Adipose tissue (tissue), 3 donors: Measurements from ENCODE around the gene PCDHGC5. TPM values are rescaled to one million over a fixed set of nuclear protein-coding genes. Genes with fewer than 3 reads are reported as not detected.

ENCODE experiments used
- H3K27ac ChIP-seq: one replicate; pipeline ENCODE4 v1.5.1; 2013; ENCODE audit warnings: low read depth, low read length
- WGBS, 3 donors: extraction: QIAGEN DNeasy Blood & Tissue Kit; methylation state at CpG; one replicate each; pipeline ENCODE4 v1.1.7; 2013; 5-methylcytosine and 5-hydroxymethylcytosine counted together
- polyA plus RNA-seq, 3 donors: library from polyadenylated mRNA; stranded (reverse); fragments of 200-250 nt; gene quantifications; one replicate each; pipeline ENCODE4 v1.2.3, GENCODE V29; 2013
- donor health status: healthy with polysubstance abuse.
- donor health status: Bipolar disorder and iron deficiency.
- donor health status: healthy.

The PCDHGC5 gene
- polyA plus RNA-seq, result under 1 TPM; 0.06 to 0.56 (median 0.07) TPM

DNA sequence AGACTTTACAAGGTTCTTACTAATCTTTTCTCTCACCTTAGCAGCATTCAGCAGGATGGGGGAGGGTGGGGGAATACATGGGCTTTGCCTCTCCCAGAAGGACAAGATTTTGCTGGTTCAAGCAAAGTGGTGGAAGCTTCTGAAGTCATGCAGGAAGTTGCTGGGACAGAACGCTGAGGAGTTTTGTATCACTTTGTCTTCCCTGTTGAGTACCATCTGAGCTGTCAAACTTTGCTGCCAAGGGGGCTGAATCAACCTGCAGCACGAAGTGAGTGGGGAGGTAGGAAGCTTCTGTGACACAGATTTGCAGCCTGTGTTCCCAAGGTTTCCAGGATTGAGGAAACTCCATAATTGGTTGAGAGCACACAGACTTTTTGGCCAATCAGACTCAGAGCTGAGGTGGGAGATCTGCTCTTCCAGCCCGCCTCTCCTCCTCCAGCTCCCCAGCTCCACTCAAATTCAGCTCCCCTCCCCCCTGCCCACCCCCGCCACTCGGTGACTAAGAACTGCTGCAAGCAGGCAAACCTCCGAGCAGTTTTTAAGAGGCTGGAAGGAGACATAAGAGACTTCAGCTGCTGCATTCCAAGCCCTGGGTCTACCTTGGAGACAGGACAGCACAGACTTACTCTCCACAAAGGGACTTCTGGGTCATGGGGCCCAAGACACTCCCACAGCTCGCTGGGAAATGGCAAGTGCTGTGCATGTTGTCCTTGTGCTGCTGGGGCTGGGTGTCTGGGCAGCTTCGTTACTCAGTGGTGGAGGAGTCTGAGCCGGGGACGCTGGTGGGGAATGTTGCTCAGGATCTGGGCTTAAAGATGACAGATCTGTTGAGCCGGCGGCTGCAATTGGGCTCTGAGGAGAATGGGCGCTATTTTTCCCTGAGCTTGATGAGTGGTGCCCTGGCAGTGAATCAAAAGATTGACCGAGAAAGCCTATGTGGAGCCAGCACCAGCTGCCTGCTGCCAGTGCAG is at the start of gene PCDHGC5:
Gene PCDHGC5, plus strand, starts transcription at position 491 of the 971 bp plus-strand sequence. Its CDS starts 160 bp downstream, at position 651.
- 65 to 76% (median 70%) methylated on average over 14 of the region's 14 CpGs for WGBS, 3 donors
- H3K27ac ChIP-seq, result no peak within 1 kb of the TSS

DNA sequence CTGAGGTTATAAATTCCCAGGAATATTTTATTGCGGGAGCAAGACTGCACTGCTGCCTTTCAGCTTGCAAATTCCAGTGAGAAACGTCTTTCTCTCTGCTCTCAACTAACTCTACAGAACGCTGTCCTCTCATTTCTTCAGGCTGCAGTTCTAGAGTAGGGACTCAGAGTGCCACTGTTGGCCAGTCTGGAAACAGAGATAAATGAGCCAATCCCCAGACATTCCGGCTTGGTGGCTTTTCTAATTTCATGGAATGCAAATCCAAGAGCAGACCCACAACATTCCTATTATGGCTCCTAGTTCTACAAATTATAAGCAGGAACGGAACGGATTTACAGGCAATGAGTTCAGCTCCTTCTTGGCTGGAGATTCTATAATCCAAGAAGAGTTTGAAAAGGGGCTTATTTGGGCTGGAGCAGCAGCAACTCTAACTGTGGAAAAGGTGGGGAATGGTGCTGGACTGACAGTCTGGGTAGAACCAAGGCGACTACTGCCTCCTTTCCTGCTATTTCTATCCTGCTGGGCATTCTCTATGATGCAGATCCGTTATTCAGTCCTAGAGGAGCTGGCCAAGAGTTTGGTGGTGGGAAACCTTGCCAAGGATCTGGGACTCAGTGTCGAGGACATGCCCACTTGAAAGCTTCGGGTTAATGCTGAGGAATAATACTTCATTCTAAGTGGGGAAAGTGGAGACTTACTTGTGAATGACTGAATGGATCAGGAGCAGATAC is 49.3 kb upstream of the PCDHGC5 start:
- WGBS, 3 donors, result 60 to 69% (median 69%) methylated on average over 10 of the region's 10 CpGs
- no peak overlapping the region for H3K27ac ChIP-seq

GRCh38 chr5:141440341-141440740 is 48.5 kb upstream of the PCDHGC5 start:
- WGBS, 3 donors, result 92 to 95% (median 93%) methylated on average over 9 of the region's 9 CpGs
- no peak overlapping the region for H3K27ac ChIP-seq

- WGBS, 3 donors, result 44 to 52% (median 51%) methylated on average over 50 of the region's 50 CpGs
- no peak overlapping the region for H3K27ac ChIP-seq
Measured at GRCh38 chr5:141441571-141442170, 47.2 kb upstream of the PCDHGC5 start.

- no peak overlapping the region for H3K27ac ChIP-seq
- 95 to 98% (median 97%) methylated on average over 3 of the region's 3 CpGs for WGBS, 3 donors
Measured at GRCh38 chr5:141465351-141465750, 23.5 kb upstream of the PCDHGC5 start.

GRCh38 chr5:141475625-141476131 is 13.2 kb upstream of the PCDHGC5 start, which contains the start of gene PCDHGC3:
TSS of gene PCDHGC3 (plus strand) at chr5:141475966. CDS start at chr5:141476117, 151 bp downstream.
- WGBS, 3 donors, result 0 to 1% (median 0%) methylated on average over 28 of the region's 28 CpGs
- H3K27ac ChIP-seq, result no peak within 1 kb of the TSS

- 1 to 2% (median 1%) methylated on average over 58 of the region's 58 CpGs for WGBS, 3 donors
- H3K27ac ChIP-seq, result no peak overlapping the region
Measured at GRCh38 chr5:141476132-141476911, 12.6 kb upstream of the PCDHGC5 start.

DNA sequence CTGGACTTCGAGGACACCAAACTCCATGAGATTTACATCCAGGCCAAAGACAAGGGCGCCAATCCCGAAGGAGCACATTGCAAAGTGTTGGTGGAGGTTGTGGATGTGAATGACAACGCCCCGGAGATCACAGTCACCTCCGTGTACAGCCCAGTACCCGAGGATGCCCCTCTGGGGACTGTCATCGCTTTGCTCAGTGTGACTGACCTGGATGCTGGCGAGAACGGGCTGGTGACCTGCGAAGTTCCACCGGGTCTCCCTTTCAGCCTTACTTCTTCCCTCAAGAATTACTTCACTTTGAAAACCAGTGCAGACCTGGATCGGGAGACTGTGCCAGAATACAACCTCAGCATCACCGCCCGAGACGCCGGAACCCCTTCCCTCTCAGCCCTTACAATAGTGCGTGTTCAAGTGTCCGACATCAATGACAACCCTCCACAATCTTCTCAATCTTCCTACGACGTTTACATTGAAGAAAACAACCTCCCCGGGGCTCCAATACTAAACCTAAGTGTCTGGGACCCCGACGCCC is 11.8 kb upstream of the PCDHGC5 start:
- H3K27ac ChIP-seq, result no peak overlapping the region
- WGBS, 3 donors, result 26 to 47% (median 32%) methylated on average over 24 of the region's 24 CpGs

- WGBS, 3 donors, result 42 to 57% (median 48%) methylated on average over 13 of the region's 13 CpGs
- no peak overlapping the region for H3K27ac ChIP-seq
Measured at GRCh38 chr5:141477815-141478214, 11.1 kb upstream of the PCDHGC5 start.

- 17 to 45% (median 37%) methylated on average over 20 of the region's 20 CpGs for WGBS, 3 donors
- no peak overlapping the region for H3K27ac ChIP-seq
Measured at GRCh38 chr5:141478321-141478945, 10.4 kb upstream of the PCDHGC5 start.

- no peak overlapping the region for H3K27ac ChIP-seq
Measured at GRCh38 chr5:141479776-141480175, 9.1 kb upstream of the PCDHGC5 start.

- H3K27ac ChIP-seq, result no peak overlapping the region
- 47 to 50% (median 48%) methylated on average over 3 of the region's 3 CpGs for WGBS, 3 donors
Measured at GRCh38 chr5:141483902-141484301, 5.0 kb upstream of the PCDHGC5 start.

DNA sequence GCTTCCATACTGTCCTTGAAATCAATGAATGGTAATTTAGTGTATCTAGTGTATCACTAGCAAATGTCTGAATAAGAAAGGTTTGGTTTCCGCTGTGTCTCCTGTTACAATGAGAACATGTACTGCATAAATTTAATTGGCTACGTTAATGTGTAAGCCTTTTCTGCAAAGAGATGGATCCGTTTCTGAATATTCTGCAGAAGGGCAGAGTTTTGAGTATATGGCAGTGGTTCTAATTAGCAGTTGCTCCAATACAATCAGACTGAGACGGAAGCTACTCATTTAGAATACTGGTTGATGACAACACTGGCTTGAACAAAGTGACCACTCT is 4.6 kb upstream of the PCDHGC5 start:
- WGBS, 3 donors, result 27 to 29% (median 28%) methylated on average over 4 of the region's 4 CpGs
- H3K27ac ChIP-seq, result no peak overlapping the region

DNA sequence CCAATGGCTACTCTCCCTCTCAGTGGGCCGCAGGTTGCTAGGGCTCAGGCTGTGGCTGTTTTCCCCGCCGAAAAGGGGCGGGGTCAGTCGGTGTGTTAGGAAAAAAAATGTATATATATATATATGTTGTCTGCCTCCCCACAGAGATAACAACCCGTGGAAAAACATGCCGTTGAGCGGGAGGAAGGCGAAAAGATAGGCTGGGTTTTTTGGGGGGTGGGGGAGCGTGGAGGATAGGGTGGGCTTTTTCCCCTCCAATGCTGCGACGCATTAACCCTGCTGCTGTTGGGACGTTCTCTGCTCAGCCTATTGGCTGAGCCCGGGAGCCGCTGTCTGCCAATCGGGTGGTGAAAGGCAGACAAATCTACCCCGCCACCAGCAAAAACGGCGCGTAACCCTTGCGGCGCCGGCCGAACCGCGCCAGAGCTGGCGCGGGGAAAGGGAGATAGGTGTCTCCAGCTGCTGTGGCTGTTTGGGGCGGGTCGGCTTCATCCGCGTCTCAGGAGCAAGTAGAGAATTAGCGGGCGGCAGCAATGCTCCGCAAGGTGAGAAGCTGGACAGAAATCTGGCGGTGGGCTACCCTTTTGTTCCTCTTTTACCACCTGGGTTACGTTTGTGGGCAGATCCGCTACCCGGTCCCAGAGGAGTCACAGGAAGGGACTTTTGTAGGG is 4.1 kb upstream of the PCDHGC5 start, which contains the start of gene PCDHGC4:
Gene PCDHGC4, plus strand, starts transcription at position 390 of the 671 bp plus-strand sequence. Its CDS starts 144 bp downstream, at position 534.
- WGBS, 3 donors, result 11 to 17% (median 15%) methylated on average over 38 to 39 of the region's 39 CpGs
- H3K27ac ChIP-seq, result no peak within 1 kb of the TSS

- WGBS, 3 donors, result 51 to 61% (median 60%) methylated on average over 38 of the region's 38 CpGs
- H3K27ac ChIP-seq, result no peak overlapping the region
Measured at GRCh38 chr5:141485321-141486055, 3.4 kb upstream of the PCDHGC5 start.

DNA sequence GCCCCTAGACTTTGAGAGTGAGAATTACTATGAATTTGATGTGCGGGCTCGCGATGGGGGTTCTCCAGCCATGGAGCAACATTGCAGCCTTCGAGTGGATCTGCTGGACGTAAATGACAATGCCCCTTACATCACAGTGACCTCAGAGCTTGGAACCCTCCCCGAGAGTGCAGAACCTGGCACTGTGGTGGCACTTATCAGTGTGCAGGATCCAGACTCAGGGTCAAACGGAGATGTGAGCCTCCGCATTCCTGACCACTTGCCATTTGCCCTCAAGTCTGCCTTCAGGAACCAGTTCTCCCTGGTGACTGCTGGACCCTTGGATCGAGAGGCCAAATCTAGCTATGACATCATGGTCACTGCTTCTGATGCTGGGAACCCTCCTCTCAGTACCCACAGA is 2.8 kb upstream of the PCDHGC5 start:
- 88 to 93% (median 91%) methylated on average over 9 of the region's 9 CpGs for WGBS, 3 donors
- no peak overlapping the region for H3K27ac ChIP-seq
